GM21423 (cell line): ENCODE results near the gene ISG20L2.

Experiments
- ATAC-seq: cut with Tn5 transposase; IDR thresholded peaks from one replicate; pipeline ENCODE4 v1.9.1; 2021; ENCODE audit warnings: mild to moderate bottlenecking, moderate library complexity; ENCODE audit not compliant: unreplicated experiment

Gene ISG20L2

DNA sequence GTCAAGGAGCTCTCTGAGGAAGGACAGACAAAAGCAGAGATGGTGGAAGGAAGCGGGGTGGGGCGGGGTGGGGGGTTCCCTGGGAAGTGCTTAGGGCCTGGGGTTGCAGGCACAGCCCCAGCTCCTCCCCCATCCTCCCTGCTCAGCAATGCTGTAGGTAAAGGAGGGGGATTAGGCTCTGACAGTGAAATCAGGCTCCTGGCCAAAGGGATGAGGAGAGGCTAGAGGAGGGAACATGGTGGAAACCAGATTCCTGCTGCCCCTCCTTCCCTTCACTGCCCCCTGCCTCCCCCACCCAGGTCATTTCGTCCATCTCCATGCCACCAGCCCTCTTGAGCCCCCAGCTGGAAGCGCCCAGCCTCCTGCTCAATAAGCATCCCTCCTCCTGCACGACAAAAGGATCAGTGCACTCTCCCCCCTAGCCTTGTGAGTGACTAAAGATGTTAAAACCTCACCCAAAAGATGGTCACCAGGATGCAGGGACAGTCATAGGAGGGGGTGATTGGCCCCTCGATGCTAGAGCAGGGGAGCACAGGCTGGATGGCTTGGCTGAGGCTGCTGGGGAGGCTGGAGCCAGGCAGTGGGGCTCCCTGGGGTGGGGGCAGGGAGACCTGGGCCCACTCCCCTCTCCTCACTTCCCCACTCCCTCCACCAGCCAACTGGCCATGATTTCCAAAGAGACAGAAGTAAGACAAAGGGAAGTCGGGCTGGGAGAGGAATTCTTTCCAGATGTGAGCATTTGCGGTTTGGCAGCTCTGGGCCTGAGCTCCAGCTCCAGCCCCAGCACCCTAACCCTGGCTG lies 20.9 kb downstream of the ISG20L2 start:
- ATAC-seq: no peak

DNA sequence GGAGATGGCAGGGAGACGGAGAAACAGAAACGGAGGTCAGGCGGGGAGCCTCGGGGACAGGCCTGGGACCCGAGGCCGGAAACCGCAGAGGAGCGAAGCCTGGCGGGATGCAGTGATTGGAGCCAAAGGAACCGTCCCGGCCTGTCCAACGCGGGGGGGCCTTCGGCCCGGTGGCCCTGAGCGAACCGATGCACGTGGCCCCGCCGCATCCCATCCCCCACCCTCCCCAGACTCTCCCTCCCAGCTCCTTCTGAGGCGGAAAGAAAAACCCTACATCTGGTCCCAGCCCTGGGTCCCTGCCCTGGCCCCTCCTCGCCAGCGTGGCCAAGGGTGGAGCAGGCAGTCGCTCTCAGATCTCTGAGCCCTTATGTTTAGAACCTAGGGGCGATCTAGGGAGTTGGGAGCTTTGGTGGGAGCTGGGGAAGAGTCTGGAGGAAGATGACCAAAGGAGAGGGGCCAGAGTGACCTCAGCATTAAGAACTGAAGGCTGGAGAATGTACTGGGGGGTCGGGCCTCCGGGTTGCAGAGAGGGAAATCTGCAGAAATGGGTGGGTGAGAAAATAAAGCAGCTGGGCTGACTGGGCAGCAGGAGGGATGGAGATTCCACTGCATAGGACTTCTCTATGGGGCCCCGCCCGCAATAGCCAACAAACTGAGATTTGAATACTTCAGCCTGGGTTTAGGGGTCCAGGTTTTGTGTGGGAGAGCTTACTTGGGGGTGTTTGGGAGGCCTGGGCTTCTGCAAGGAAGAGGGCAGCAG lies 21.7 kb downstream of the ISG20L2 start:
- ATAC-seq: no peak

DNA sequence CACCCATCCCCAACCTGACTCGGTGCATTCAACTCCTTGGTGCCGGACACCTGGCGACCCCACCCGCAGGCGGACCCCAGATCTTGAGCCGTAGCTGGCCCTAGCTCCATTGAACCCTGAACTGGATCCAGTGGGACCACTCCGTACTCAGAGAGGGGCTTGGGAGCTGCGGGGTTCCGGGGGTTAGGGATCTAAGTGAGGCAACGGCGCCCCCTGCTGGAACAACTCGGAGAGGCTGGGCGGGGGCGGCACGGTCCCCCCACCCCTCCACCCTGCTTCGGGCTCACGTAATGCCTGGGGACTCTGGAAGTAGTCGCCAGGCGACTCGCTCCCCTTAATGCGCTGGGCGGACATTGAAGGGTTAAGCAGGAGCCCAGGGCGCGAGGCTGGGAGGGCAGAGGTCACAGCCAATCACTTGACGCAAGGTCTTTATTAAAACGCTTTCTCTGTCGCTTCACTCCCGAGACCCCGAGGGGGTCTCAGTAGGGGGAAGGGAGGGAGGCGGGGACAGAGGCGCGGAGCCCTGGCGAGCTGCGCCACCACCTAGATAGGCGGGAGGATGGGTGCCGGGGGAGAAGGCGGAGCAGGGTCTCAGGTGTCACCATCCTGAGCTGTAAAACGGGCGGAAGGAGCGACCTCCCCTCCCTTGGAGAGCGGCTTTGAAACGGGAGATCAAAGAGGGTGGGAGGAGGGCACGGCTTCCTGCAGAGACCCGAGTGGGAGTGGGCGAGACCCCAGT lies 22.5 kb downstream of the ISG20L2 start:
- ATAC-seq: no peak

DNA sequence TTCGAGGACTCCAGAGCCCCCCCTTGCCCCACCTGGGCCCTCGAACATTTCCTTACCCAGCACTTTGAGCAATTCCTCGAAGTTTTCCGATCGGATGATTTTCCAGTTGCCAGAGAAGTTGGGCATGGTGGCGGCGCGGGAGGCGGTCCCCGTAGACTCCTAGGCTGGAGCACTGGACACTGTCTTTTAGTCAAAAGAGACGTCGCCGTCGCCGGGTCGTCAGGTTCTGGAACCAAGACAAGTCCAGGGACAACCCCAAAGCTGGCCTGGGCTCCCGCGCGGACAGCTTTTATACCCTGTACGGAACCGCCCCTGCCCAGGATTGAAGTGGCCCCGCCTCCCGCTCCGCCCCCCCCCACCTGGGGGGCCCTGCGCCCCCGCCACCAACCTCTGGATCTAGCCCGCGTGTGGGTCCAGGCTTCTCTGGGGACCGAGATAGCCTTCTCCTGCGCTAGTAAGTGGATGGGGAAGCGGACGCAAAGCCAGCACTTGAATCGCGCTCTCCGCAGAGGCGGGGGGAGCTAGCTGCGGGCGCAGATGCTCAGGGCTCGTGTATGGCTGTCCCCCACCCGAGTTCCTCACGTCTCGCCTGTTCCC lies 23.1 kb downstream of the ISG20L2 start, which contains the start of gene CRABP2:
Gene CRABP2, minus strand, starts transcription at position 263 of the 597 bp plus-strand sequence. Its CDS starts 137 bp downstream, at position 126.
- no peak for ATAC-seq

DNA sequence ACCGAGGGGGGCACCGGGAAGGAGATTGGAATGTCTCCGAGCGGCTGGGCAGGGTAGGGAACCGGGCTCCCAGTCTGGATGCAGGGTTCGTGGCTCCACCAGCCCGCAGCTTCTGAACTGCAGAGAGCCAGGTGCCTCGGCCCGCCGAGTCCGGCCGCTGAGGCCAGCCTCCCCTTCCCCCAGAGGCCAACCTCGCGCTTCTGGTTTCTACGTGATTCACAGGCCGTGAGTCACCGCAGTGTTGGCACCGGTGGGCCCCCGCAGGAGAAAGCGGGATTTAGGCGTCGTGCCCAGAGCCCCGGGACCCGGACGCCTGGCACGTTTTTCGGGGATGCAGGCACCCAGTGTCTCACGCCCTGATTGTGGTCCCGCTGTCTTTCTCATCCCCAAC lies 23.6 kb downstream of the ISG20L2 start:
- no peak for ATAC-seq

DNA sequence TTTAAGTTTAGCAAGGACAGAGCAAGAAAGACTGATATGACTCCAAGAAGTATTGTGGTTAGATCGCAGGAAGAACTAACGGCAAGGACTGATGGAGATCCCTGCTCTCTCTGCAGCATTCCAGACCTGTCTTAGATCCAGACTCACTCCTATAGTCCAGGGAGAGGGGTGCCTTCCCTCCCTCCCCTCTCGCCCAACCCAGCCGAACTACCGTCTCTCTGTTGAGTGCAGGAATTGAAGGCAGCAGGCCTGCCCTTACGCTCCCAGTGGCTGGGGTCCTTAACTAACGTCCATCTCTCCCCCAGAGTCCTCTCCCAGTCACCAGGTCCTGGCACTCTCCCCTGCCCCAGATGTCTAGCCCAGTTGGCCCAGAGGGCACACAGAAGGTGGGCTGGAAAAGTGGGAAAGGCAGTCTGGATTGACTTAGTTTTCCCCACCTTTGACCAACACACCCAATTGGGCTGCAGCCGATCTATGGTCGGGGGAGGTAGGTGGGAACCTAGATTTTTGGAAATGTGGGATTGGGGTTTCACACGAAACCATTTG lies 24.3 kb downstream of the ISG20L2 start:
- ATAC-seq: no peak

DNA sequence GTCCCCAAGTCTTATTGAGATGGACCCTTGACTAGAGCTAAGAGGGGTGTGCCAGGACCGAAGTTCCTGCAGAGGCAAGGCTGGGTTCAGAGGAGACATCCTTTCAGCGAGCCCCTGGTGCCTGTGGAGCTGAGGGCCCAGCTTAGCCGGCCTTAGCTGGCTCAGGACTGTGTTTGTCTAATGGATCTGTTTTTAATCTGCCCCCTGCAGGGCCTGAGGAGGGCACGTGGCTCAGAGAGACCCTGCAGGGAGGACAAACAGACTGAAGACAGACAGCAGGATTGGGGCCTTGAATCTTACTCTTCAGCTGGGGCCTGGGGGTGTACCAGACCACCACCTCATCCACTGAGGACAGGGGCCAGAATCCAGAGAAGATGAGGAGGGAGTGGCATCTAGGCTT lies 24.8 kb downstream of the ISG20L2 start:
- no peak for ATAC-seq

DNA sequence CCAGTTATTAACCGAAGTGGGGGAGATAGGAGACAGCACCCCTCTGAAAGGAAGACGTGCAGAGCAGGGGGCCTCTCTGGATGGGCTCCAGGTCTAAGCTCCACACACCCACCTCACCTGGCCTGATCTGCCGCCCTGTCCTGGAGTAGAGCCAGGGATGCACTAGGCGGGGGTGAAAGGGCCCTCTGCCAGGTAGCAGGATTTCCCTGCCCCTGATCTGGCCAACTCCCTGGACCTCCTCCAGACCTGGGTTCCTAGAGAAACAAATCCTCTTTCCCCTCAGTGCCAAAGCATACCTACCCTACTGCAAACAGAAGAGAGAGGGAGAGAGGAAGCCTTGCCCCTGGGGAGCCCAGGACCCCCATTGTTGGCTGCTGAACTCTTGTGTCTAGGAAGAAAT lies 25.2 kb downstream of the ISG20L2 start:
- no peak for ATAC-seq

DNA sequence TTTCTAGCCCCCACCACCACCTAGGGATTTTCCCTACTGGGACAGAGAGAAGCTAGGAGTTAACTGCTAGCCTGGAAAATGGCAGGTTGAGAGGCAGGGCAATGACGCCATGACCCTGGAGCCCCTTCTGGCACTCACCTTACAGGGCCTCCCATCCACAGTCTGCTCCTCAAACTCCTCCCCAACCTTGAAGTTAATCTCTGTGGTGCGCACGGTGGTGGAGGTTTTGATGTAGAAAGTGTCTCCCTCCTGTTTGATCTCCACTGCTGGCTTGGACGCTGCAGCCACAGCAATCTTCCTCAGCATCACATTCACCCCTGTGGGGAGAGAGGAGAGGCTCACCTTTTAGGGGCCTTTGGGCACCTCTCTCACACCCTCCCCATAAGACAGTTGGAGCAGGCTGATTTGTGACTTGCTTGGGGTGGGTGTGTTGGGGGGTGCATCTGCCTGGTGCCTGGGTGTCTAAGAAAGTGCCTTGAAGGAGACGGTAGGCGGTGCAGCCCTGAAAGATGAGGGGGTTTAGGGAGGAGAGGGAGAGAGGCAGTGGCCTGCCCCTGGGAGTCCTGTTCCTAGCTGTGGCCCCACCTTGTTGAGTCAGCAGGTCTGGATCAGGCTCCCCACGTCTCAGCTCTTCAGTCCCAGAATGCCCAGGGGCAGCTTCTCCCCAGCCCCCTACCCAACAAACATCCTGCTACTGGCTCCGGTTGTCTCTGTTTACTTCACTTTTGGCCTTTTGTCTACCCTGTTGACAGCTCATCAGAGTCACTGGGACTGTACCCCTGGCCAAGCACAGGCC lies 27.6 kb downstream of the ISG20L2 start:
- ATAC-seq: no peak

DNA sequence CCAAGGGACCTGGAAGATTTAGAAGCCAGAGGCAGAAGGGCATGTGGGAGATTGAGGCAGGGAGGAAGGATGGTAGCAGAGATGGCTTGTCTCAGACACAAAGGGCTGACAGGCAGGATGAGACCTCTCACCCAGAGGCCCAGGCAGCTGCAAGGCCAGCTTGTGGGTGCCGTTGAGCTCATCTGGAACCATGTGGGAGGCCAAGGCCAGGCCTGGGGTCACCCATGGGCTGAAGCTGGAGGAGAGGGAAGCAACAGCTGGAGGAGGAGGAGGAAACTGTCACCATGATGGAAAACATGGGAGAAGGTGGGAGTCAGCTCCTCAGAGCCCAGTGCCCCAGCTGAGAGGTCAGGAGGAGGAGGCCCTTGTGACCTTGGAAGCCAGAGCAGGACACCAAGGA lies 29.6 kb downstream of the ISG20L2 start:
- ATAC-seq: no peak

DNA sequence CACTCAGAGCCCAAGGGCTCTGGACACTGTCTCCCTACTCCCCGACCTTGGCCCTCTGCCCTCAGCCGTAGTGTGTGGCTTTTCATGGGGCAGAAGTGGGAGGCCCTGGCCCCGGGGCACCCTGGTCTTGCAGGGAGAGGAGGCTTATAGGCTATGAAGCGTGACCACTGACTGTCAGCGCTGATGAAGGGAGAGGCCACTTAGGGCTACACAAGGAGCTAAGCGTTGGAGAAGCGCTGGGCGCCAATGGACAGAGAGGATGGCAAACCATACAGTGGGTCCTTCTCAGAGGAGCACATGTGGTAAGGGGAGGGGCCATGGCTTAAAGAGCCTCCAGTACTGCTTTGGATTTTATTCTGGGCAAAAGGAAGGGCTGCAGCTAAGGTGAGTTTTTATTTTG lies 31.1 kb downstream of the ISG20L2 start:
- no peak for ATAC-seq

DNA sequence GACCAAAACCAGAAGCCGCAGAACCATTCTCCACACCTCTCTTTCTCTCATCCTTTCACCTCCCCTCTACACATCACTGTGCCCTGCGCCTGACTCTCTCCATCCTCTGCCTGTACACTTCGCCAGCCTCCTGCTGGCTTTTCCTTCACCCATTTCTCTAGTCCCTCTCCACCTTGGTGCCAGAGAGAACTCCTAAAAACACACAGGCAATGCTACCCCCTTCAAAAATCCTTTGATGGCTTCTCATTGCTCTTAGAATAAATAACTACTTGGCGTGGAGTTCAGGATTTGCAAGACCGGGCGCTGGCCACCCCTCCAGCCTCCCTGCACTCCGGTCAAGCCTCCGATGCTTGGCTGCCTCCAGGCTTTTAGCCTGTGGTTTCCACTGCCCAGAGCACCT lies 31.8 kb downstream of the ISG20L2 start:
- ATAC-seq: no peak

DNA sequence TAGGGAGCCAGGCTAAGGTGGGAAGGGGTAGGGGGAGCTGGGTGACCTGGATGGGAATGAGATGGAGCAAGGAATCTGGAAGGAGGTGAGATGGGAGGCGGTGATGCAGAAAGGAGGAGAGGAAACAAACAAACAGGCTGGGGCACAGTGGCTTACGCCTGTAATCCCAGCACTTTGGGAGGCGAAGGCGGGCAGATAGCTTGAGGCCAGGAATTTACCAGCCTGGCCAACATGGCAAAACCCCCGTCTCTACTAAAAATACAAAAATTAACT lies 33.9 kb downstream of the ISG20L2 start:
- no peak for ATAC-seq

DNA sequence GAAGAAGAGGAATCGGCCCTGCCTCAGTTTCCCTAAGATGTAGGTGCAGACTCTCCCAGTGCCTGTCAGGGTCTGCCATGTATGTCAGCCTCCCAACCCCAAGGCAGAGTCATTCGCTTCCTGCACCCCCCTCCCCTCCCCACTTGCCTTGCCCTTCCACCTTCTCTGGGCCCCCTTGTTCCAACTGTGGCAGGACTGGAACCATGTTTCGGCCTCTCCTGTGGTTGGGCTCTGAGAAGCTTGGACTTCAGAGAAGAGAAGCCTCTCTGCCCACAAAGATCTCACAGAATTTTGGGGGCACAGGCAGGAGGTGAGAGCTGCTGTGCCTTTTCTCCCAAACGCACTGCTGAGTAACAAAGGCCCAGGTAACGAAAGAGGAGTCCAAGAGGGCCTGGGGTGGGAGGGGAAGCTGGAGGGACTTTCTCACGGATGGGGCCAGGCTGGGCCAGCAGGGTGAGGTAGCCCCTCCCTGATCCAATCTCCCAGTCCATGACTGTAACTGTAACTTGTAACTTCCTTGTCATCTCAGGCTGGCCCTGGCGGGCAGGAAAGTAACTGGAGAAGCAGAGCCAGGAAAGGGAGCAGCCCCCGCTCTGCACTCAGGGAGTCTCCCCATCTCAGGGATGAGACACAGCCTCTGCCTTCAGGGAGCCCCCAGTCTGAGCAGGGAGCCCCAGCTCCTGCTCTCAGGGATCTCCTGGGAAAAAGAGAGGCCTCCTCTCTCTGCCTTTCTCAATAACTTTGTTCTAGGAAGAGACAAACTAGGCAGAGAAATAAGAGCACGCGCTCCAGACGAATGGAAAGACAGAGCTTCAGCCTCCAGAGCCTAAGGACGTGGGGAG lies 34.5 kb downstream of the ISG20L2 start:
- ATAC-seq: no peak

DNA sequence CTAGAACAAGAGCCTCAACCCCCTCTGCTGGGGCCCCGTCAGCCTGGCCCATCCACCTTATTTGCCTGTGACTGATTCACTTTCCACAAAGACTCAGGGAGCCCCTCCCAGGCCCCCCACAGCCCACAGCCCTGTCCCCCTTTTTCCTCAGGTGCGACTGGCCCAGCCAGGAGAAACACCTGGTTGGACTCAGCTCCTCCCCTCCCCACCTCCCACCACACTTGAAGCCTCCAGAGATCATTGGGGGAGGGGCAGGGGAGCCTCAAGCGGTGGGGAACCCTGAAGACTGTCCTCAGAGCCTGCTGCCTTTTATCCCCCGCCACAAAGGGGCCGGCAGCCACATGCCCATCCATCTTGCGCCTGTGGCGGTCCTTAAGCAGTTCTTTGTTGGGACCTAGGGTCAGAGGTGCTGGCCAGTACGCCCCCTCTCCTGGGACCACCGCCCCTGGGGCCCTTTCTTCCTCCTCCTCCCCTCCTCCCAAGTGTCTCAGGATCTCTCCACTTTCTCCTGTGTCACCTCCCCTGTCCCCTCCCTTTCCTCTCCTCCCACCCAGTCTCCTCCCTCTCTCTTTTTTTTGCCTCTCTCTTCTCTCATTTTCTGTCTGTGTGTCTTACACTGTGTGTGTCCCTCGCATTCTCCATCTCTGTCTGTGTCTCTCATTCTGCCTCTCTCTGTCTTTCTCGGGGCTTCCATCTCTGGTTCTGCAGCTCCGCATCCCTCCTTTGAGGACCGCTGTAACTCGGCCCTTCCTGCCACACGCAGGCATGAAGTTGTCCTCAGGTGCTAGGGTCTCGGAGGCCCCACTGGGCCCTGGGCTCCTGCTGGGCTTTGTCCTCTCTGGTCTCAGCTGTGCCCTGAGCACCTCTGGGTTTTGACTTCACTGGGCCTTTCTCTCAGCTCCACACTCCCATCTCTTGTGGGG lies 35.4 kb downstream of the ISG20L2 start:
- no peak for ATAC-seq

DNA sequence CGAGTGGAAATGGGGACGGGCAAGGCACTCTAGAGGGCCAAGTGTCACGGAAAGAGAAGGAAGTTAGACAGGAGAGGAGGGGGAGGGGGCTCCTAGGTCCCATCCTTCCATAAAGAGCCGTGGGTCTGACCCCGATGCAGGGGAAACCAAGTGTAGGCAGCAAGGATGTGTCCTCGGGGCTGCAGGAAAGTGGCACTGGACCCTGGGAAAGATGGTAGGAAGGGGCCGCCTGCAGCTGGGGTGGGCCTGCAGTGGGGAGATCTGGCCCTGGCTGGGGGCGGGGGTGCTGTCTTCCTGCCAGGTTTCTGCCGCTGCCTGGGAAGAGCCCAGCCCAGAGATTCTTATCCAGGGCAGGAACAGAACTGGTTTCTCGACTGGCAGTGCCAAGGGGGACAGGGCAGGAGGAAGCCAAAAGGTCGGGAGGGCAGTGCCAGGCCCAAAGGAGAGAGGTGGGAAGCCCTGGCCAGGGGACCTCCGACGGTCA lies 36.1 kb downstream of the ISG20L2 start:
- no peak for ATAC-seq

DNA sequence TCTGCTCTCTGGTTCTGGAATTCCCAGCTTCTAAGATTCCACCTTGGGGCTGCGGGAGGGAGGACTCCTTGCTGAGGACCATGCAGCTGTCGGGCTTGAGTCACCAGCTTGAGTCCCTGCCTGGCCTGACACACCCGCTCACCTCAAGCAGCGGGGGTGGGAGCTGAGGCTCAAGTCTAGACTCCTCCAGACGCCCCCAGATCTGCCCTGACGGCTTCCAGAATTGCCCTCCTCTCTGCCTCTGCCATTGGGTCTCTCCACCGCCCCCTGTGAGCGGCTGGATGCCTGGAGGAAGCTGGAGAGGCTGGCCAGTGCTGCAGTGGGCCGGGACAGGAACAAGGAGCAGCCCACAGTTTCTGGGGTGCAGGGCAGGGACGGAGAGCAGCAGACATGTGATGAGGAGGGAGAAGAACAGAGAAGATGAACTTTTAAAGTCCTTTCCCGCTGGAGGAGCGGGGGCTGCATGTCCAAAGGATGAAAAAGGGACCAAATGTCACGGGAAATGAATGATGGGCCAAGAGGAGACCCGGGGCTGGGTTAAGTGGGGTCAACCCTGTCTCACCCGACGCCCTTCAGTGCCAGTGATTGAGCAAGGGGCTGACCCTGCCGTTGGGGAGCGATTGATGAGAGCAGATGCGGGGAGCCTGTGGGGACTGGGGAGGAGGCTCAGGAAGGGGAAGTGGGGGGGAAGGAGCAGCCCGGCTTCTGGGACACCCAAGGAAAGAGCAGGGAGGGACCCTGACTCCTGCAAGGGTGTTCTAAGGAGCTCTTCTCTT lies 36.7 kb downstream of the ISG20L2 start:
- ATAC-seq: no peak
